ENCODE data around the gene XYLT2.

DNA sequence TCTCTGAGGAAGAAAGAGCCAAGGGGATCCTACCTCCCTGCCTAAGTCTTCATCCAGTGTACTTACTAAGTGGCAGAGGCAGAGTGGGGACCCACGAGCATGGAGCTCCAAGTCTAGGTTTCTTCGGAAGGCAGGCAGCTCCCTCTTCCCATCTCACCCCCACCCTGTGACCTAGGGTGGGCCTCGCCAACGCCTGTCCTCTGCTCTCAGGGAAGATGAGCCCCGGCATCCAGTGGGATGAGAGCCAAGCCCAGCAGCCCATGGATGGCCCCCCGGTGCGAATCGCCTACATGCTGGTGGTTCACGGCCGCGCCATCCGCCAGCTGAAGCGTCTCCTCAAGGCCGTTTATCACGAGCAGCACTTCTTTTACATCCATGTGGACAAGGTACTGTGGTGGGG is 8.3 kb downstream of the XYLT2 start:
- no peak for TF ChIP-seq ZBTB20 (CRISPR knock-in tag; IDR thresholded peaks at IDR 0.05; ENCODE audit: borderline replicate concordance, low read depth)
- TF ChIP-seq PHF8 (CRISPR knock-in tag; IDR thresholded peaks at IDR 0.05) = no peak
- TF ChIP-seq, protein P1, sequence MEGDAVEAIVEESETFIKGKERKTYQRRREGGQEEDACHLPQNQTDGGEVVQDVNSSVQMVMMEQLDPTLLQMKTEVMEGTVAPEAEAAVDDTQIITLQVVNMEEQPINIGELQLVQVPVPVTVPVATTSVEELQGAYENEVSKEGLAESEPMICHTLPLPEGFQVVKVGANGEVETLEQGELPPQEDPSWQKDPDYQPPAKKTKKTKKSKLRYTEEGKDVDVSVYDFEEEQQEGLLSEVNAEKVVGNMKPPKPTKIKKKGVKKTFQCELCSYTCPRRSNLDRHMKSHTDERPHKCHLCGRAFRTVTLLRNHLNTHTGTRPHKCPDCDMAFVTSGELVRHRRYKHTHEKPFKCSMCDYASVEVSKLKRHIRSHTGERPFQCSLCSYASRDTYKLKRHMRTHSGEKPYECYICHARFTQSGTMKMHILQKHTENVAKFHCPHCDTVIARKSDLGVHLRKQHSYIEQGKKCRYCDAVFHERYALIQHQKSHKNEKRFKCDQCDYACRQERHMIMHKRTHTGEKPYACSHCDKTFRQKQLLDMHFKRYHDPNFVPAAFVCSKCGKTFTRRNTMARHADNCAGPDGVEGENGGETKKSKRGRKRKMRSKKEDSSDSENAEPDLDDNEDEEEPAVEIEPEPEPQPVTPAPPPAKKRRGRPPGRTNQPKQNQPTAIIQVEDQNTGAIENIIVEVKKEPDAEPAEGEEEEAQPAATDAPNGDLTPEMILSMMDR (CRISPR knock-in tag; IDR thresholded peaks at IDR 0.05) = no peak

All from HepG2 (cell line).